ENCODE data around the gene BCAS3. TPM values are rescaled to one million over a fixed set of nuclear protein-coding genes. Genes with fewer than 3 reads are reported as not detected.

BCAS3 gene
- polyA plus RNA-seq, 1 experiment = 17.5 TPM

DNA sequence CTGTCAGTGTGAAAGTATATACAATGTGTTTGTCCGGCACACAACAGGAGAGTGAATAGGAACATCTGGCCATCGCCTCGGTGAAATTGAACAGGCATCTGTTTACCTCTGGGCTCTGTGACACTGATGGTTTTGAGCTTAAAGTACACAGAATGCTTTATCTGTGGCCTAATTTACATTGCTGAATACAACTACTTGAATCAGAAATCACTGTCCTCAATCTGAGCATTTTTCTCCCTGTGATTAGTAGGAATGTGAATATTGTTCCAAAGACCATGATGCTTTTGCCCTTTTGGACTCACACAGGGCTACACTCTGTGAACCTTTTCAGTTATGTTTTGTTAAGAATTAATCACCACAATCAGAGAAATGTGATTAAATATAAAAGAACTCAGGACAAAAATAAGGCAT lies 399.0 kb downstream of the BCAS3 start:
- CTCF ChIA-PET = no interaction called here

DNA sequence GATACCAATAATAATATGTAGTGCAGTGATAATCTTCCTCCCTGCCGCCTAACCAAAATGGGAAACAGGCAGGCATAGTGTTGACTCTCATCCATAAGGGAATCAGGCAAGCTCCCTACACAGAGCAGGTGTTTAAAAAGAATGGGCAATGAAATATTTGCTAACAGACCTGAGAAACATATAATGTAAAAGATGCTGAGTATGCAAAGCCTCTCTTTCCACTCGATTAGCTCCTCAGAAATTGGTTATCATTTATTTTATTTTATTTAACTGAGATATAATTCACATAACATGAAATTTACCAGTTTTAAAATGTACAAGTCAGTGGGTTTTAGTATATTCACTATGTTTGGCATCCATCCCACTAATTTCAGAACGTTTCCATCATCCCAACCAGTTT lies 404.3 kb downstream of the BCAS3 start:
- no peak overlapping the region for H3K27ac ChIP-seq (ENCODE audit: low read depth, low read length)
- ChIA-PET POLR2A (no interaction called here), CTCF (no interaction called here)
- no peaks in the 10 kb centered on the region for H3K9me3 ChIP-seq (ENCODE audit: control insufficient read depth, insufficient read depth, low read length)
- no peak overlapping the region for H3K4me3 ChIP-seq (ENCODE audit: low read depth, low read length)
- no peaks in the 10 kb centered on the region for H3K27me3 ChIP-seq (ENCODE audit: control insufficient read depth, insufficient read depth, low read length)
- TF ChIP-seq, protein P1, sequence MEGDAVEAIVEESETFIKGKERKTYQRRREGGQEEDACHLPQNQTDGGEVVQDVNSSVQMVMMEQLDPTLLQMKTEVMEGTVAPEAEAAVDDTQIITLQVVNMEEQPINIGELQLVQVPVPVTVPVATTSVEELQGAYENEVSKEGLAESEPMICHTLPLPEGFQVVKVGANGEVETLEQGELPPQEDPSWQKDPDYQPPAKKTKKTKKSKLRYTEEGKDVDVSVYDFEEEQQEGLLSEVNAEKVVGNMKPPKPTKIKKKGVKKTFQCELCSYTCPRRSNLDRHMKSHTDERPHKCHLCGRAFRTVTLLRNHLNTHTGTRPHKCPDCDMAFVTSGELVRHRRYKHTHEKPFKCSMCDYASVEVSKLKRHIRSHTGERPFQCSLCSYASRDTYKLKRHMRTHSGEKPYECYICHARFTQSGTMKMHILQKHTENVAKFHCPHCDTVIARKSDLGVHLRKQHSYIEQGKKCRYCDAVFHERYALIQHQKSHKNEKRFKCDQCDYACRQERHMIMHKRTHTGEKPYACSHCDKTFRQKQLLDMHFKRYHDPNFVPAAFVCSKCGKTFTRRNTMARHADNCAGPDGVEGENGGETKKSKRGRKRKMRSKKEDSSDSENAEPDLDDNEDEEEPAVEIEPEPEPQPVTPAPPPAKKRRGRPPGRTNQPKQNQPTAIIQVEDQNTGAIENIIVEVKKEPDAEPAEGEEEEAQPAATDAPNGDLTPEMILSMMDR (IDR thresholded peaks at IDR 0.05; ENCODE audit: low read depth, low read length) = no peak
- DNase-seq (ENCODE audit: low read depth, low spot score) = no peak

More for the DNA sequence above, 399.0 kb downstream of the BCAS3 start:
- H3K4me3 ChIP-seq (ENCODE audit: low read depth, low read length) = no peak overlapping the region
- POLR2A ChIA-PET = no interaction called here
- no peaks in the 10 kb centered on the region for H3K9me3 ChIP-seq (ENCODE audit: control insufficient read depth, insufficient read depth, low read length)
- TF ChIP-seq, protein P1 (IDR thresholded peaks at IDR 0.05; ENCODE audit: low read depth, low read length) = no peak
- no peaks in the 10 kb centered on the region for H3K27me3 ChIP-seq (ENCODE audit: control insufficient read depth, insufficient read depth, low read length)
- no peak overlapping the region for H3K27ac ChIP-seq (ENCODE audit: low read depth, low read length)
- no peak for DNase-seq (ENCODE audit: low read depth, low spot score)

DNA sequence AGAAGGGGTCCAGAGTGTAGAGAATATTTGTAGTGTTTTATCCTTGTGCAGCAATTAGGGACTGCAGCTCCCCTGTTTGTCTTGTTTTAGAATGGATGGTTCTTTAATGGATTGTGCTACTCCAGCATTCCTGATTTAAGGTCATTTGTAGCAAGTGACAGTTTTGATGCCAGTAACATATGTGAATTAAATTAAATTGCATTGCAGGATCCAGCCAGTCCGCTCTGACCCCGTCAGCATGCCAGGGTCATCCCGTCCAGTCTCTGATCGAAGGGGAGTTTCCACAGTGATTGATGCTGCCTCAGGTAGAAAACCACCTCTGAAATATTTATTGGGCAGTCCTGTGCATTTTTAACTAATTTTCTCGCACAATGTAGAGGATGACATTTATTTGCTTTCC lies 406.6 kb downstream of the BCAS3 start:
- POLR2A ChIA-PET = interaction anchor here (0.6 kb wide), 1 partner anchor 60 kb away, joined by 3 read pairs; no protein-coding TSS in a partner anchor
- CTCF ChIA-PET = interaction anchor here (0.7 kb wide), 1 partner anchor 13 kb away, joined by 3 read pairs; no protein-coding TSS in a partner anchor
- H3K27ac ChIP-seq (ENCODE audit: low read depth, low read length) = no peak overlapping the region

DNA sequence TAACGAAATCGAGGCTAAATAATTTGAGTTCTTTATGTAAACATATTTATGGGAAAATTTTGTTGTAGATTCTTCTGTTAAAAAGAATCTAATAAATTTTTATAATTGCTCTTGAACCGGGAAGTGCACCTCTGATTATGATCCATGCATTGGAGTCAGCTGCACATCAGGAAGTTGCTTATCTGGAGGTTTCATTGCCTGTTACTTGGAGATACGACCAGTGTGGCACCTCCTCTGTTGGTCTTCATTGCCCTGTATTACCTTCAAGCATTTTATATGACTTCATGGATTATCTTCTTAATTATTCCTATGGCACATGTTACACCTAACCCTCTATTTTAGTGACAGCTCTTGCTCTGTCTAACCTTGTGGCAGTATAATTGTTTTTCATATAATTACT lies 409.4 kb downstream of the BCAS3 start:
- Histone ChIP-seq H3K27ac (ENCODE audit: low read depth, low read length) (no peak overlapping the region), H3K9me3 (ENCODE audit: control insufficient read depth, insufficient read depth, low read length) (no peaks in the 10 kb centered on the region), H3K27me3 (ENCODE audit: control insufficient read depth, insufficient read depth, low read length) (no peaks in the 10 kb centered on the region), H3K4me3 (ENCODE audit: low read depth, low read length) (no peak overlapping the region)
- ChIA-PET CTCF (interaction anchor here (0.6 kb wide), 1 partner anchor 195 kb away, joined by 3 read pairs; no protein-coding TSS in a partner anchor), POLR2A (no interaction called here)
- DNase-seq (ENCODE audit: low read depth, low spot score) = no peak
- TF ChIP-seq, protein P1 (IDR thresholded peaks at IDR 0.05; ENCODE audit: low read depth, low read length) = no peak

More for the DNA sequence above, 406.6 kb downstream of the BCAS3 start:
- no peaks in the 10 kb centered on the region for H3K9me3 ChIP-seq (ENCODE audit: control insufficient read depth, insufficient read depth, low read length)
- no peak for DNase-seq (ENCODE audit: low read depth, low spot score)
- no peak overlapping the region for H3K4me3 ChIP-seq (ENCODE audit: low read depth, low read length)
- H3K27me3 ChIP-seq (ENCODE audit: control insufficient read depth, insufficient read depth, low read length) = no peaks in the 10 kb centered on the region
- TF ChIP-seq, protein P1 (IDR thresholded peaks at IDR 0.05; ENCODE audit: low read depth, low read length) = no peak

DNA sequence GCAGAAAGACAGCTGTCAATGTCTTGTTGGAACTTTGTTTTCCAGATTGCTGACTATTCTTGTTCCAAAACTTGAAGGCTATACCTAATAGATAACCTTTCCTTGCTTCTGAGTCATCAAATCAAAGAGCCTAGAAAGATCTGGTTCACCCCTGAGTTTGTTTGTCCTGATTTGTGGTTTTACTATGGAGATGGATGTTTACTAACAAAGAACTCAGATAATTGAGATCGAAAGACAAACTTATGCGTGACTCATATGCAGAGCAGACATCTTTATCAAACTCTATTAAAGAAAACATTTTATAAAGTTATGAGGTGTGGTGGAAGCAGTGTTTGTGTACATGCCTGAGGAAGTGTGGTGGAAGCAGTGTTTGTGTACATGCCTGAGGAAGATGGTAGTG lies 410.9 kb downstream of the BCAS3 start:
- DNase-seq (ENCODE audit: low read depth, low spot score) = no peak
- POLR2A ChIA-PET = no interaction called here
- TF ChIP-seq, protein P1 (IDR thresholded peaks at IDR 0.05; ENCODE audit: low read depth, low read length) = no peak
- CTCF ChIA-PET = no interaction called here
- Histone ChIP-seq H3K27ac (ENCODE audit: low read depth, low read length) (no peak overlapping the region), H3K27me3 (ENCODE audit: control insufficient read depth, insufficient read depth, low read length) (no peaks in the 10 kb centered on the region), H3K9me3 (ENCODE audit: control insufficient read depth, insufficient read depth, low read length) (no peaks in the 10 kb centered on the region), H3K4me3 (ENCODE audit: low read depth, low read length) (no peak overlapping the region)
